ENCODE data around the gene PLD6.

Gene PLD6

DNA sequence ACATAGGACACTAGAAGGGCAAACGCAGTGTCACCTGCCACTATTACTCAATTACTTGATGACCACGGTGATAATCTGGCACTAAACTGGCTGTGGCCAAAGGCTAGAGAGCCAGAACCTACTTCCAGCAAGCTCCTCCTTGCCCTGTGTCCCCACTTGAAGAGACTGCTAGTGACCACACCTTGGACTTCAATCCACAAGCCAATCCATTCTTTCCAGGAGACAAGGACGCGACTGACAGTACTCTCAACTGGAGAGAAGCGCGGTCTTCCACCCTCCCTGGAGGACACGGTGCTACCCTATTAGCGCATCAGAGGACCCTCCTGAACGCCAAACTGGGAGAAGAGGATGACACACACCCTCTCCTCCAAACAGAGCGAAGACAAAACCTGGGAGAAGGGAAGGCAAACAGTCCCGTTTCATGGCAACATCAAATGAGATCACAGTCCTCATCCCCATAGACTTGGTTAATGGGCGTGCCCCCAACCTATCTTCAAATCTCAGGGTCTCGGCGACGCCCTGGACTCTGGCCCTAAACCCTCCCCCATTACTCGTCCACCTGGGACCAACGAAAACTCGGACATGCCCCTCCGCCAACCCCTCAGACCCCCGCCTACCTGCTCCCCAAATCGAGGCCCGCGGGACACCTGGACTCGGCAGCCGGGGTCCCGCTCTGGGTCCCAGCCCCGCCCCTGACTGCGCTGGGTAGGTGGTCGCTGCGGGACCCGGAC, 30.3 kb upstream of the PLD6 start:
- peak overlapping the region; percentile 100 for H3K9ac ChIP-seq (ENCODE audit: low read depth, low read length)
- peaks cover 15% of the 10 kb centered on the region for H3K36me3 ChIP-seq (ENCODE audit: insufficient read depth, low read length)
- H3K27ac ChIP-seq (ENCODE audit: low read depth, low read length) = peak overlapping the region; percentile 96
- H3K27me3 ChIP-seq (ENCODE audit: insufficient read depth, low read length) = no peaks in the 10 kb centered on the region
- H3K4me1 ChIP-seq (ENCODE audit: insufficient read depth, low read length) = peaks cover 10% of the 10 kb centered on the region; the same call in 1 of the 2 replicates
- WGBS = 2% methylated on average over 31 of the region's 31 CpGs
- peak overlapping the region; percentile 89 for H3K4me3 ChIP-seq (ENCODE audit: low read length)
- H3K9me3 ChIP-seq (ENCODE audit: insufficient read depth, low read depth, low read length) = no peaks in the 10 kb centered on the region

DNA sequence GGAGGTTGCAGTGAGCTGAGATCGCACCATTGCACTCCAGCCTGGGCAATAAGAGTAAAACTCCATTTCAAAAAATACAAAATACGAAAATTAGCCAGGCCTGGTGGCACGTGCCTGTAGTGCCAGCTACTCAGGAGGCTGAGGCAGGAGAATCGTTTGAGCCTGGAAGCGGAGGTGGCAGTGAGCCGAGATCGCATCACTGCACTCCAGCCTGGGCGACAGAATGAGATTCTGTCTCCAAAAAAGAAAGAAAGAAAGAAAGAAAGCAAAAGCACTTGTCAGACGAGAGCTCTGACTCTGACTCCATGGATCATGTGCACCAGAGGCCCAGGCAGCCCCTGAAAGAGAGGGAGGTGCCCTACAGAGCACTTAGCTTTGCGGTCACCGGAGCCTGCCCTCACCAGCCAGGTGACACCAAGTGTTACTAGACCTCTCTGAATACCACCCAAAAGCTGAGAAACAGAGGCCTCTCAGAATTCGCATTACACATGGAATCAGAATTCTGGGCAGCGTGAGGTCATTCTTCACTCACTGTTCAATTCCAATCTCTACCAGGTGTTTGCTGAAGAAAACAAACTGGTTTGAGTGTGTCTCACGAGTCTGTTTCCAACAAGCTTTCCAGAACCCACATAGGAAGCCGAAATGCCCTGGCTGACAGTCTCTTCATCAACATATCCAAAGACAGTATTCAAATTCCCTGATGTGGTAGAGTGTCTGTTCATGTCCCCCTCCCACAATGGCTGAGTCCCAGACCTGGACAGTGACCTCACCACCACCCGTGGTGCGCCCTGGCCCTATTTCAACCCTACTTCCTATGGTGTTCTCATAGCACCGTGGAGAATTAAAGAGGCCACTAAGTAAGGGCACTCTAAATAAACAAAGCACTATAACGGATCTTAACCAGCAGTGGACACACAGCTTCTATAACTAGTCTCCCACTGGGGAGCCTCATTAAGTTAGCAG, 29.4 kb upstream of the PLD6 start:
- no peak overlapping the region for H3K27ac ChIP-seq (ENCODE audit: low read depth, low read length)
- peaks cover 10% of the 10 kb centered on the region; the same call in 1 of the 2 replicates for H3K4me1 ChIP-seq (ENCODE audit: insufficient read depth, low read length)
- peaks cover 23% of the 10 kb centered on the region for H3K36me3 ChIP-seq (ENCODE audit: insufficient read depth, low read length)
- H3K4me3 ChIP-seq (ENCODE audit: low read length) = peak overlapping the region; percentile 89
- no peaks in the 10 kb centered on the region for H3K9me3 ChIP-seq (ENCODE audit: insufficient read depth, low read depth, low read length)
- H3K9ac ChIP-seq (ENCODE audit: low read depth, low read length) = peak overlapping the region; percentile 100; the same call in 1 of the 2 replicates
- no peaks in the 10 kb centered on the region for H3K27me3 ChIP-seq (ENCODE audit: insufficient read depth, low read length)
- 77% methylated on average over 19 of the region's 19 CpGs for WGBS

DNA sequence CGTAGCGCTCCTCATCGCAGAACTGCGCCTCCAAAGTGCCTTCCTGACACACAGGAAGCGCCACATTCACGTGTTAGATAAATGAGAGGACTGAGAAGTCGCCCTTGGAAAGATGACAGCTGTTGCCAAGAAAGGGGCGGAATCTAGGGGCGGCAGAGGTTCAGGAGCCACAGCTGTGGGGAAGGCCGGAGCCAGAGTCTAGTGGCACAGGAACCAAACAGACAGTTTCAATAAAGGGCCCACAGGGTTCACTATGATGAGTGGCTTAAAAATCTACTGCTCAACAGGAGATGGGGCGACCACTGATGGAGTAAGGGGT, 26.1 kb upstream of the PLD6 start:
- WGBS = 94% methylated on average over 11 of the region's 11 CpGs
- Histone ChIP-seq H3K27me3 (ENCODE audit: insufficient read depth, low read length) (no peaks in the 10 kb centered on the region), H3K36me3 (ENCODE audit: insufficient read depth, low read length) (peaks cover 55% of the 10 kb centered on the region)

DNA sequence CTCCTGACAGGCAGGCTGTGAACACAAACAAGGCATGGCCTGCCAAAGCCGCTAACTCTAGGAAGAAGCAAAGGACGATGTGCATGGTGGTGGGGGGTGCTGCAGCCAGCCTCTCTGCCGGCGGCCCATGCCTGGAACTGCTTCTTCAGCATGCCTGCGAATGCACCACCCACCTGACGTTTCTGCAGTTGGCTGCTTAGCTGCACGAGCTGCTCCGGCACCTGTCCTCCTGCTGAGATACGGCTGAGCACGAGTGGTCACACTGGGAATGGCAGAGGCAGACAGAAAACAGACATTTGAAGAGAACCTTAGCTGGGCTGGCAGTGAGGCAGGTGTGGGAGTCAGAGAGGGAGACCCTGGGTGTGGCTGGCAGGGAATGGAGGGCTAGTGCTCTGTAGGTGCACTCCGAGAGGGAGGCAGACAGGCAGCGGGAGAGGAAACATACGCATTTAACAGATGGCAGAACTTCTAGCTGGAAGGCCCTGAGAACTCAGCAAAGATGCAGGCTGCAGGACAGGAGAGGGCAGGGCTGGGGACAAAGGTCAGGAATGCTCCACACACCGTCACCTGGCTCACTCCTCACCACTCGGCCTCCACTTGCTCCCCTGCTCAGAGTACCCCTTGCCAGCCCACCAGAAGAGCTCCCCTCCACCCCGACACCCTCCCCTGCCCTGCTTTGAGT, 25.6 kb upstream of the PLD6 start:
- no peaks in the 10 kb centered on the region for H3K9me3 ChIP-seq (ENCODE audit: insufficient read depth, low read depth, low read length)
- H3K36me3 ChIP-seq (ENCODE audit: insufficient read depth, low read length) = peaks cover 60% of the 10 kb centered on the region
- no peak overlapping the region for H3K4me3 ChIP-seq (ENCODE audit: low read length)
- WGBS = 93% methylated on average over 16 of the region's 16 CpGs
- H3K27ac ChIP-seq (ENCODE audit: low read depth, low read length) = no peak overlapping the region
- H3K27me3 ChIP-seq (ENCODE audit: insufficient read depth, low read length) = no peaks in the 10 kb centered on the region
- H3K4me1 ChIP-seq (ENCODE audit: insufficient read depth, low read length) = peaks cover 10% of the 10 kb centered on the region; the same call in 1 of the 2 replicates
- no peak overlapping the region for H3K9ac ChIP-seq (ENCODE audit: low read depth, low read length)

More for the DNA sequence above, 26.1 kb upstream of the PLD6 start:
- Histone ChIP-seq H3K9ac (ENCODE audit: low read depth, low read length) (no peak overlapping the region), H3K27ac (ENCODE audit: low read depth, low read length) (no peak overlapping the region), H3K4me1 (ENCODE audit: insufficient read depth, low read length) (peaks cover 10% of the 10 kb centered on the region; the same call in 1 of the 2 replicates), H3K9me3 (ENCODE audit: insufficient read depth, low read depth, low read length) (no peaks in the 10 kb centered on the region), H3K4me3 (ENCODE audit: low read length) (no peak overlapping the region)

DNA sequence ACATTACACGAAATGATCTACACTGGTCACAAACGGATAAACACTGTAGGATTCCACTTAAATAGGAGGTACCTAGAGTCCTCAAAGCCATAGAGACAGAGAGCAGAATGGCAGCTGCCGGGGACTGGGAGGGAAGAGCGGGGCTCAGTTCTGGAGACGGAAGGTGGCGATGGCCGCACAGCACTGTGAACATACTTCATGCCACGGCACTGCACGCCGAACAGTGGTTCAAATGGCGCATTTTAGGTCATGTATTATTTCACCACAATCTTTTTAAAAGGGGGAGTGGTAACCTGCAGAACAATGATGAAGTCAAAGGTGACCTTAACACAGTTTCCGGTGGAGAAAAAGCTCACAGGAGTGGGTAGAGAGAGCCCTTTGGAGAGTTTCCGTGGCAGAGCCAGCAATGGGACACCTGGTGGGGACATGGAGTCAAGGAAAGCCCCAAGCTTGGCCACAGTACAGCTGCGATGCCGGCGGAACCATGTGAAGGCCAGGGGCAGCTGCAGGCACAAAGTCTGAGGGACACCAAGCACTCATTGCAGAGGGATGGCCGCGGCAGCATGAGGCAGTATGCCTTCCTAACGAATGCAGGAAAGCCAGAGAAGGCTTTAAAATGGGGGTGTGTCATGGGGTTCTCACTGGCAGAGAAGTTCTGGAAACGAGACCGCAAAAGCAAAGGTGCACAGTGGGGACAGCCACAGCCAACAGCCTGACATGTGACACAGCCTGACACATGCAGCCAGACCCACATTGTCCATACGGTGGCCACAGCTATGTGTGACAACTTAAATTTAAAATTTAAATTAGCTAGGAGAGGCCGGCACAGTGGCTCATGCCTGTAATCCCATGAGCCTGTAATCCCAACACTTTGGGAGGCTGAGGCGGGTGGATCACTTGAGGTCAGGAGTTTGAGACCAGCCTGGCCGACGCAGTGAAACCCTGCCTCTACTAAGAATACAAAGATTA, 23.6 kb upstream of the PLD6 start:
- H3K27ac ChIP-seq (ENCODE audit: low read depth, low read length) = no peak overlapping the region
- no peak overlapping the region for H3K9ac ChIP-seq (ENCODE audit: low read depth, low read length)
- no peaks in the 10 kb centered on the region for H3K27me3 ChIP-seq (ENCODE audit: insufficient read depth, low read length)
- H3K4me3 ChIP-seq (ENCODE audit: low read length) = no peak overlapping the region
- 91% methylated on average over 26 of the region's 26 CpGs for WGBS
- no peaks in the 10 kb centered on the region for H3K9me3 ChIP-seq (ENCODE audit: insufficient read depth, low read depth, low read length)
- H3K4me1 ChIP-seq (ENCODE audit: insufficient read depth, low read length) = no peaks in the 10 kb centered on the region
- H3K36me3 ChIP-seq (ENCODE audit: insufficient read depth, low read length) = peaks cover 80% of the 10 kb centered on the region

DNA sequence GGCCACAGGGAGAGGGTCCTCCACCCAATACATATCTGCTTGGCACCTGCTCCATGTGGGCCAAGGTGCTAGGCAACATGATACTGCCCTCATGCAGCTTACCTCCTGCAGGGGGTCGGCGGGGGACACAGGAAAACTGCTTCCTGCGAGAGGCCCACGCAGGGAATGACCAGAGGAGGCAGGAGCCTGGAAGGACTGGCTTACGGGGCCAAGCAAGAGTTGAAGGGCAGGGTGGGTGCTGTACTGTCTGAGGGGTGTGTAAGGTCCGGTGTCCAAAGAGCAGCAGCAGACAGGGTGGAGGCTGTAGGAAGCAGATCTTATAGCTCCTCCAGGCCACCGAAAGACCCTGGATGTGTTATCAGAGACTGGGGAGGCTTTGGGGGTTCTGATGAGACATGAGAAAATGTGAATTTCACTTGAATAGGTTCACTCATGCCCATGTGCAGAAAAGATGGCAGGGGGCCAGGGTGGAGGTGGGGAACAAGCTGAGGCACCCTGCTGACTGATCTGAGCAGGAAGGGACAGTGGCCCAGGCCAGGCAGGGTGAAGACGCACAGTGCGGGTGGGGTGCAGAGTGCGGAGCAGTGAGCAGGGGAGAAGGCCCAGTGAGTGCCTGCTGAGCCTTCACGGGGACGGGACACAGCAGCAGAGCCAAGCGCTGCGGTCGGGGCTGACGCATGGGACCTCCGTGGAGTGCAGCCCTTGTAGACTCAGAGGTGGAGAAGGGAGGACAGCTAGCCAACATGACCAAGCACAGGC, 22.6 kb upstream of the PLD6 start:
- 94% methylated on average over 17 of the region's 17 CpGs for WGBS
- H3K9ac ChIP-seq (ENCODE audit: low read depth, low read length) = no peak overlapping the region
- H3K27me3 ChIP-seq (ENCODE audit: insufficient read depth, low read length) = no peaks in the 10 kb centered on the region
- H3K4me1 ChIP-seq (ENCODE audit: insufficient read depth, low read length) = no peaks in the 10 kb centered on the region
- no peaks in the 10 kb centered on the region for H3K9me3 ChIP-seq (ENCODE audit: insufficient read depth, low read depth, low read length)
- H3K27ac ChIP-seq (ENCODE audit: low read depth, low read length) = no peak overlapping the region
- peaks cover 90% of the 10 kb centered on the region for H3K36me3 ChIP-seq (ENCODE audit: insufficient read depth, low read length)
- H3K4me3 ChIP-seq (ENCODE audit: low read length) = no peak overlapping the region

DNA sequence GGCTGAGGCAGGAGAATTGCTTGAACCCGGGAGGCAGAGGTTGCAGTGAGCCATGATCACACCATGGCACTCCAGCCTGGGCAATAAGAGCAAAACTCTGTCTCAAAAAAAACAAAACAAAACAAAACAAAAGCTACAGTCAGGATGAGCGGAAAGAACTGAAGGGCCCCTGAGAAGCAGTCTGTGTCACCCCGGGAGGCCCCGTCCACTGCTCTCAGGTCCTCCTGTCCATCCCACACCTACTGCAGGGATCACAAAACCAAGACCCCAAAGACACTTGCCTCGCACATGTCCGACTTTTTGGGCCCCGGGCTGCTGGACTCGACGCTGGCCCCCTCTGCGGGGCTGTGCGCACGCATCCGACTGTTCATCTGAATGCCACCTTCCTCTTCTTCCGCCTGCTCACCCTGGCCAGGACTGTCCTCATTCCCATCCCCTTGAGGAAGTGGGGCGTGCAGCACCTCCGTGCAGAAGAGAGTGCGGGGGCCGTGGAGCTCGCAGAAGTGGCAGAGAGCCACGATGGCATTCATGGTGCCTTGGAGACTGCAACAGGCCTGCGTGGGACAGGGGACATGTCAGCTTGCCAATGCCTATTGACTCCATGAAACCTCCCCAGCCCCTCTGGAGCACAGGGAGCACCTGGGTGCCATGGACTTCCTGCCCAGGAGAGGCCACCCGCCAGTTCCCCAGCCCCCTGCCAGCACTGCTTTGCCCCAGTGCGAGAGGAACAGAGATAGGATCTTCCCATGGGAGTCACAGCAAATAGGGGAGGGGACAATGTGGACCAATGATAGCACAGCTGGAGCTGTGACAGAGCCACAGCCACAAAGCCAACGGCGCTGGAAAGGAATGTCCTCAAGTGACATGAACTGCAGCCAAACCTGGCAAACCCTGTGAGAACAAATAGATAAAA, 21.7 kb upstream of the PLD6 start:
- H3K36me3 ChIP-seq (ENCODE audit: insufficient read depth, low read length) = peaks cover 97% of the 10 kb centered on the region
- H3K9ac ChIP-seq (ENCODE audit: low read depth, low read length) = no peak overlapping the region
- no peaks in the 10 kb centered on the region for H3K9me3 ChIP-seq (ENCODE audit: insufficient read depth, low read depth, low read length)
- no peaks in the 10 kb centered on the region for H3K27me3 ChIP-seq (ENCODE audit: insufficient read depth, low read length)
- H3K4me1 ChIP-seq (ENCODE audit: insufficient read depth, low read length) = no peaks in the 10 kb centered on the region
- no peak overlapping the region for H3K4me3 ChIP-seq (ENCODE audit: low read length)
- 97% methylated on average over 25 of the region's 25 CpGs for WGBS
- no peak overlapping the region for H3K27ac ChIP-seq (ENCODE audit: low read depth, low read length)

DNA sequence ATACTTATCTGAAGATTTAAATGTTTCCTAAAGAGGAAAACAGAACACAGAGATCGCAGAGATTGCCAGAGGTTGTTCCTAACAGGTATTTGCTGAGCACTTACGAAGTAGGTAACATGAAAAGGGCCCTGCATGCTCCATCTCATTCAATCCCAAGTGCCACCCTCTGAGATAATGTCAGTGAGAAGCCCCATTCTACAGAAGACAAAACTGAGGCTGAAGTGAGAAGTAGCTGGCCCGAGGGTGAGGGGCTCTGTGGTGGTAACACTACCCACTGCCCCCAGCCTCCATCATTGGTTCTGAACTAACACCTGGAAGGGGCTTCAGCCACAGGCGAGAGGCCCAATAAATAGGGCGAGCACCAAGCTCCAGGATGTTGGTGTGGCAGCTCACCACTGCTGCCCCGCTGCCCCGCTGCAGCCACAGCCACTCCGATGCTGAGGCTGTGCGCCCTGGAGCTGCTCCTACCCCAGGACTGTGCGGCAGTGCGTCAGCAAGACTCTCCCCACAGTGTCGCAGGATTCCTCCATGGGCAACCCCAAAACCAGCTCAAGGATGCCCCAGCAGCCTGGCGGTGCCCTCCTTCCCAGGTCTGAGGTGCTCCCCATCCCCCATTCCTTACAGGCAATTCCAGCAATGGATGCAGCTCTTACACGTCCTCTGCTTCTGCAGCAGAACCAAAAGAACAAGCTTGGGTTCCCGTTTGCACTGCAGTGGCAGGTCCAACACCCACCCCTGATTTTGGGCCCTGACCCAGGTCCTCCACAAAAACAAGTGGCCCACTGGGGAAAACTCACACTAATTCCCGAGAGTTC, 20.5 kb upstream of the PLD6 start:
- H3K27me3 ChIP-seq (ENCODE audit: insufficient read depth, low read length) = no peaks in the 10 kb centered on the region
- no peak overlapping the region for H3K4me3 ChIP-seq (ENCODE audit: low read length)
- H3K36me3 ChIP-seq (ENCODE audit: insufficient read depth, low read length) = peaks cover 96% of the 10 kb centered on the region
- no peaks in the 10 kb centered on the region for H3K9me3 ChIP-seq (ENCODE audit: insufficient read depth, low read depth, low read length)
- H3K27ac ChIP-seq (ENCODE audit: low read depth, low read length) = no peak overlapping the region
- 95% methylated on average over 16 of the region's 16 CpGs for WGBS
- no peaks in the 10 kb centered on the region for H3K4me1 ChIP-seq (ENCODE audit: insufficient read depth, low read length)
- no peak overlapping the region for H3K9ac ChIP-seq (ENCODE audit: low read depth, low read length)

DNA sequence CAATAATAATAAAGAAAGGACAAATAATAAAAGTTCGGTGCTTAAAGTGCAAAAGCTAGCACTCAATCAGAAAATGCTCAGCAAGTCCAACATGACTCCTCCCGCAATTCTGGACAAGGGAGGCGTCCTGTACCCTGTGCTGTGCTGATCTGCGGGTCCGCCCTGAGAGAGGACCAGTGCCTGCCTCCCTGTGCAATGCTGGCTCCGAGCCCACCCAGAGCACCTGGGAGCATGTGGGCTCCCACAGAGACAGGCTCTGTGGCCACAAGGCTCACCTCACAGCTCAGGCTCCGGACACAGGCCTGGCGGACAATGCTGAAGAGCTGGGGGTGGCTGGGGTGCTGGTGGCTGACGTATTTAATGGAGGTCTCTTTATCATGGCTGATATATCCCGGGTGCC, 19.8 kb upstream of the PLD6 start:
- no peaks in the 10 kb centered on the region for H3K27me3 ChIP-seq (ENCODE audit: insufficient read depth, low read length)
- no peaks in the 10 kb centered on the region for H3K9me3 ChIP-seq (ENCODE audit: insufficient read depth, low read depth, low read length)
- WGBS = 95% methylated on average over 10 of the region's 10 CpGs
- no peak overlapping the region for H3K4me3 ChIP-seq (ENCODE audit: low read length)
- H3K27ac ChIP-seq (ENCODE audit: low read depth, low read length) = no peak overlapping the region
- no peak overlapping the region for H3K9ac ChIP-seq (ENCODE audit: low read depth, low read length)
- H3K4me1 ChIP-seq (ENCODE audit: insufficient read depth, low read length) = no peaks in the 10 kb centered on the region
- H3K36me3 ChIP-seq (ENCODE audit: insufficient read depth, low read length) = peaks cover 96% of the 10 kb centered on the region

Measured in HUES64 (cell line).